HepG2 (cell line): ENCODE data around the gene MAFB. TPM values are rescaled to one million over a fixed set of nuclear protein-coding genes. Genes with fewer than 3 reads are reported as not detected.

Source experiments
- BRCA1 ChIP-seq: sonication (generic); formaldehyde crosslinking; IDR thresholded peaks from 2 replicates; pipeline ENCODE4 v1.4.0; 2020; ENCODE audit warnings: missing genetic modification reagents
- DNMT3B ChIP-seq: conservative IDR thresholded peaks from 2 replicates; pipeline ENCODE4 v1.6.1; 2016; ENCODE audit warnings: missing biosample characterization, control low read depth
- ISL2 ChIP-seq: sonication (generic); formaldehyde crosslinking; IDR thresholded peaks from 2 replicates; pipeline ENCODE4 v1.5.0; 2020; ENCODE audit warnings: missing genetic modification reagents
- NCOA5 ChIP-seq: sonication (generic); formaldehyde crosslinking; IDR thresholded peaks from 2 replicates; pipeline ENCODE4 v1.4.0; 2020; ENCODE audit warnings: missing genetic modification reagents
- NFATC3 ChIP-seq: sonication (generic); formaldehyde crosslinking; IDR thresholded peaks from 2 replicates; pipeline ENCODE4 v1.5.1; 2020; ENCODE audit warnings: mild to moderate bottlenecking, missing genetic modification reagents
- SETDB1 ChIP-seq: sonication (generic); formaldehyde crosslinking; IDR thresholded peaks from 2 replicates; pipeline ENCODE4 v1.5.1; 2020; ENCODE audit warnings: missing genetic modification reagents, mild to moderate bottlenecking, borderline replicate concordance
- TCF7L2 ChIP-seq: IDR thresholded peaks from 2 replicates; pipeline ENCODE4 v1.6.1; 2011; ENCODE audit warnings: mild to moderate bottlenecking, low read depth, low read length, moderate library complexity
- ZFP62 ChIP-seq: sonication (generic); formaldehyde crosslinking; IDR thresholded peaks from 2 replicates; pipeline ENCODE4 v1.4.0; 2020; ENCODE audit warnings: missing genetic modification reagents
- ZNF451 ChIP-seq: sonication (generic); formaldehyde crosslinking; IDR thresholded peaks from 2 replicates; pipeline ENCODE4 v1.5.0; 2020; ENCODE audit warnings: mild to moderate bottlenecking, missing genetic modification reagents
- polyA plus RNA-seq, 8 experiments: library from polyadenylated mRNA; depleted of rRNA in 3 of 8; stranded (reverse) in 7 of 8; unstranded in 1 of 8; fragments of >200 nt; fragmentation: Illumina TruSeq in 4 of 8; extraction: Trizol in 4 of 8; gene quantifications; 2 replicates each; pipeline versions ENCODE4 v1.2.1 to v1.2.3, GENCODE V29; 2011 to 2016; ENCODE audit warnings: low read depth in 4 of 8, missing spikeins in 1 of 8, mixed read lengths in 1 of 8; ENCODE audit not compliant: insufficient read depth in 1 of 8
- total RNA-seq, 5 experiments: library from RNA; depleted of rRNA; stranded (reverse); fragments of >200 nt; fragmentation: Illumina TruSeq; extraction: Trizol; gene quantifications; 2 replicates each; pipeline ENCODE4 v1.2.3, GENCODE V29; 2016; ENCODE audit warnings: low read depth in 1 of 5
- TF ChIP-seq, protein P1 (sequence below): fragments of 450-650 bp; IDR thresholded peaks from 2 replicates; pipeline ENCODE4 v1.6.1; 2017; ENCODE audit warnings: mild to moderate bottlenecking
- TF ChIP-seq, protein P2 (sequence below): sonication (generic); formaldehyde crosslinking; IDR thresholded peaks from 2 replicates; pipeline ENCODE4 v1.9.0; 2022; ENCODE audit warnings: missing genetic modification reagents, mild to moderate bottlenecking, borderline replicate concordance
- TF ChIP-seq, protein P3 (sequence below): IDR thresholded peaks from 2 replicates; pipeline ENCODE4 v1.6.1; 2016; ENCODE audit warnings: low read depth, control low read depth
- TF ChIP-seq, protein P4 (sequence below): IDR thresholded peaks from 2 replicates; pipeline ENCODE4 v1.4.0; 2020; ENCODE audit warnings: mild to moderate bottlenecking, missing genetic modification reagents
- TF ChIP-seq, protein P5 (sequence below): sonication (generic); formaldehyde crosslinking; IDR thresholded peaks from 2 replicates; pipeline ENCODE4 v1.4.0; 2020; ENCODE audit warnings: missing genetic modification reagents

MAFB gene
- total and polyA plus RNA-seq, 2 of the 13 experiments (the other 11 are each of a cell fraction or from before 2014, with no cell fraction given) = 0.08 to 0.11 TPM

DNA sequence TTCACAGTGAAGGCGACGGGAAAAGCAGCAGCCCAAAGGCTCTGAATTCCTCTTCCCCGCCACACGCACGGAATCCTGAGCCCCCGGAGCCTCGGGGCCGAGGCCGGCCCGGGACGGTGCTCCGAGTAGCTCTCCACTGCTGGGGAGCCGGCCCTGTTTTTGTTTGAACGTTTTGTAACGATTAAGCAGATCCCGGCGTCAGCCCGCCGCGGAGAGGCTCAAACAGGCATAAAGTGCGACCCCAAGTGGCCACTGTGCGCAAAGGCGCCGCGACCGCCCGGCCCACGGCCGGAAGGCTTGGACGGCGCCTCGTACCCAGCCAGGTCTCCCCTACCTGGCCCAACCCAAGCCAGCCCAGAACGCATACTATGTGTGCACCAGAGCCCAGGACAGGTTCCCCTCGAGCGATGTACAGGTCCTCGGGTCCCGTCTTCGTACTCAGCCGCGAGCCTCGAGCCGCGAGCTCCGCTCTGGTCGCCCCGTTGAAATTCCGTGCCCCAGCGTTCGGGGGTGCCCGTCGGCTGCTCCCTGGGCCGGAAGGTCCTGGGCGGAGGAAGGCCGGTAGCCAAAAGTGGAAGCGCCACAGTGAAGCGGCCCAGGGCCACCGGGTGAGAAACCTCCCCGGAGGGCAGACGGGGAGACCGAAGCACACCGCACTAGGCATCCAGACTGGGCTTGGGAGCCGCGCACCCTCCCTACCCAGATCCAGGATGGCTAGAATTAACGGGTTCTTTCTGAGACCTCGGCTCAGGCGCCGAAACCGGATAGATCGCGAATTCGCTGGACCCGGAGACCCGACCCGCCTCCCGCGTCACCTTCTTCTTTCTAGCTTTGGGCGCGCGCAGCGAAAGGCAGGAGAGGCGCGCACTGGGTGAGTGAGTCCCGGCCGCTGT, 1.2 kb upstream of the MAFB start (continued):
- TF ChIP-seq, protein P1, sequence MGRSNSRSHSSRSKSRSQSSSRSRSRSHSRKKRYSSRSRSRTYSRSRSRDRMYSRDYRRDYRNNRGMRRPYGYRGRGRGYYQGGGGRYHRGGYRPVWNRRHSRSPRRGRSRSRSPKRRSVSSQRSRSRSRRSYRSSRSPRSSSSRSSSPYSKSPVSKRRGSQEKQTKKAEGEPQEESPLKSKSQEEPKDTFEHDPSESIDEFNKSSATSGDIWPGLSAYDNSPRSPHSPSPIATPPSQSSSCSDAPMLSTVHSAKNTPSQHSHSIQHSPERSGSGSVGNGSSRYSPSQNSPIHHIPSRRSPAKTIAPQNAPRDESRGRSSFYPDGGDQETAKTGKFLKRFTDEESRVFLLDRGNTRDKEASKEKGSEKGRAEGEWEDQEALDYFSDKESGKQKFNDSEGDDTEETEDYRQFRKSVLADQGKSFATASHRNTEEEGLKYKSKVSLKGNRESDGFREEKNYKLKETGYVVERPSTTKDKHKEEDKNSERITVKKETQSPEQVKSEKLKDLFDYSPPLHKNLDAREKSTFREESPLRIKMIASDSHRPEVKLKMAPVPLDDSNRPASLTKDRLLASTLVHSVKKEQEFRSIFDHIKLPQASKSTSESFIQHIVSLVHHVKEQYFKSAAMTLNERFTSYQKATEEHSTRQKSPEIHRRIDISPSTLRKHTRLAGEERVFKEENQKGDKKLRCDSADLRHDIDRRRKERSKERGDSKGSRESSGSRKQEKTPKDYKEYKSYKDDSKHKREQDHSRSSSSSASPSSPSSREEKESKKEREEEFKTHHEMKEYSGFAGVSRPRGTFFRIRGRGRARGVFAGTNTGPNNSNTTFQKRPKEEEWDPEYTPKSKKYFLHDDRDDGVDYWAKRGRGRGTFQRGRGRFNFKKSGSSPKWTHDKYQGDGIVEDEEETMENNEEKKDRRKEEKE = no peak
- TF ChIP-seq, protein P2, sequence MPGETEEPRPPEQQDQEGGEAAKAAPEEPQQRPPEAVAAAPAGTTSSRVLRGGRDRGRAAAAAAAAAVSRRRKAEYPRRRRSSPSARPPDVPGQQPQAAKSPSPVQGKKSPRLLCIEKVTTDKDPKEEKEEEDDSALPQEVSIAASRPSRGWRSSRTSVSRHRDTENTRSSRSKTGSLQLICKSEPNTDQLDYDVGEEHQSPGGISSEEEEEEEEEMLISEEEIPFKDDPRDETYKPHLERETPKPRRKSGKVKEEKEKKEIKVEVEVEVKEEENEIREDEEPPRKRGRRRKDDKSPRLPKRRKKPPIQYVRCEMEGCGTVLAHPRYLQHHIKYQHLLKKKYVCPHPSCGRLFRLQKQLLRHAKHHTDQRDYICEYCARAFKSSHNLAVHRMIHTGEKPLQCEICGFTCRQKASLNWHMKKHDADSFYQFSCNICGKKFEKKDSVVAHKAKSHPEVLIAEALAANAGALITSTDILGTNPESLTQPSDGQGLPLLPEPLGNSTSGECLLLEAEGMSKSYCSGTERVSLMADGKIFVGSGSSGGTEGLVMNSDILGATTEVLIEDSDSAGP (CRISPR knock-in tag) = peak; percentile 80; the same call in 1 of the 2 replicates
- TF ChIP-seq ZNF451 (CRISPR knock-in tag) (0 out of 2 replicates have a peak, but pooled peaks have one; percentile 63), TCF7L2 (no peak), ZFP62 (CRISPR knock-in tag) (no peak), ISL2 (CRISPR knock-in tag) (peak; percentile 59; the same call in 1 of the 2 replicates), BRCA1 (CRISPR knock-in tag) (no peak), NCOA5 (CRISPR knock-in tag) (no peak), SETDB1 (no peak), NFATC3 (CRISPR knock-in tag) (peak; percentile 87; the same call in 1 of the 2 replicates), DNMT3B (CRISPR knock-in tag) (no peak)
- TF ChIP-seq, protein P3, sequence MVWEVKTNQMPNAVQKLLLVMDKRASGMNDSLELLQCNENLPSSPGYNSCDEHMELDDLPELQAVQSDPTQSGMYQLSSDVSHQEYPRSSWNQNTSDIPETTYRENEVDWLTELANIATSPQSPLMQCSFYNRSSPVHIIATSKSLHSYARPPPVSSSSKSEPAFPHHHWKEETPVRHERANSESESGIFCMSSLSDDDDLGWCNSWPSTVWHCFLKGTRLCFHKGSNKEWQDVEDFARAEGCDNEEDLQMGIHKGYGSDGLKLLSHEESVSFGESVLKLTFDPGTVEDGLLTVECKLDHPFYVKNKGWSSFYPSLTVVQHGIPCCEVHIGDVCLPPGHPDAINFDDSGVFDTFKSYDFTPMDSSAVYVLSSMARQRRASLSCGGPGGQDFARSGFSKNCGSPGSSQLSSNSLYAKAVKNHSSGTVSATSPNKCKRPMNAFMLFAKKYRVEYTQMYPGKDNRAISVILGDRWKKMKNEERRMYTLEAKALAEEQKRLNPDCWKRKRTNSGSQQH (CRISPR knock-in tag) = no peak
- TF ChIP-seq, protein P4, sequence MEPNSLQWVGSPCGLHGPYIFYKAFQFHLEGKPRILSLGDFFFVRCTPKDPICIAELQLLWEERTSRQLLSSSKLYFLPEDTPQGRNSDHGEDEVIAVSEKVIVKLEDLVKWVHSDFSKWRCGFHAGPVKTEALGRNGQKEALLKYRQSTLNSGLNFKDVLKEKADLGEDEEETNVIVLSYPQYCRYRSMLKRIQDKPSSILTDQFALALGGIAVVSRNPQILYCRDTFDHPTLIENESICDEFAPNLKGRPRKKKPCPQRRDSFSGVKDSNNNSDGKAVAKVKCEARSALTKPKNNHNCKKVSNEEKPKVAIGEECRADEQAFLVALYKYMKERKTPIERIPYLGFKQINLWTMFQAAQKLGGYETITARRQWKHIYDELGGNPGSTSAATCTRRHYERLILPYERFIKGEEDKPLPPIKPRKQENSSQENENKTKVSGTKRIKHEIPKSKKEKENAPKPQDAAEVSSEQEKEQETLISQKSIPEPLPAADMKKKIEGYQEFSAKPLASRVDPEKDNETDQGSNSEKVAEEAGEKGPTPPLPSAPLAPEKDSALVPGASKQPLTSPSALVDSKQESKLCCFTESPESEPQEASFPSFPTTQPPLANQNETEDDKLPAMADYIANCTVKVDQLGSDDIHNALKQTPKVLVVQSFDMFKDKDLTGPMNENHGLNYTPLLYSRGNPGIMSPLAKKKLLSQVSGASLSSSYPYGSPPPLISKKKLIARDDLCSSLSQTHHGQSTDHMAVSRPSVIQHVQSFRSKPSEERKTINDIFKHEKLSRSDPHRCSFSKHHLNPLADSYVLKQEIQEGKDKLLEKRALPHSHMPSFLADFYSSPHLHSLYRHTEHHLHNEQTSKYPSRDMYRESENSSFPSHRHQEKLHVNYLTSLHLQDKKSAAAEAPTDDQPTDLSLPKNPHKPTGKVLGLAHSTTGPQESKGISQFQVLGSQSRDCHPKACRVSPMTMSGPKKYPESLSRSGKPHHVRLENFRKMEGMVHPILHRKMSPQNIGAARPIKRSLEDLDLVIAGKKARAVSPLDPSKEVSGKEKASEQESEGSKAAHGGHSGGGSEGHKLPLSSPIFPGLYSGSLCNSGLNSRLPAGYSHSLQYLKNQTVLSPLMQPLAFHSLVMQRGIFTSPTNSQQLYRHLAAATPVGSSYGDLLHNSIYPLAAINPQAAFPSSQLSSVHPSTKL = peak; percentile 31; the same call in 1 of the 2 replicates
- TF ChIP-seq, protein P5, sequence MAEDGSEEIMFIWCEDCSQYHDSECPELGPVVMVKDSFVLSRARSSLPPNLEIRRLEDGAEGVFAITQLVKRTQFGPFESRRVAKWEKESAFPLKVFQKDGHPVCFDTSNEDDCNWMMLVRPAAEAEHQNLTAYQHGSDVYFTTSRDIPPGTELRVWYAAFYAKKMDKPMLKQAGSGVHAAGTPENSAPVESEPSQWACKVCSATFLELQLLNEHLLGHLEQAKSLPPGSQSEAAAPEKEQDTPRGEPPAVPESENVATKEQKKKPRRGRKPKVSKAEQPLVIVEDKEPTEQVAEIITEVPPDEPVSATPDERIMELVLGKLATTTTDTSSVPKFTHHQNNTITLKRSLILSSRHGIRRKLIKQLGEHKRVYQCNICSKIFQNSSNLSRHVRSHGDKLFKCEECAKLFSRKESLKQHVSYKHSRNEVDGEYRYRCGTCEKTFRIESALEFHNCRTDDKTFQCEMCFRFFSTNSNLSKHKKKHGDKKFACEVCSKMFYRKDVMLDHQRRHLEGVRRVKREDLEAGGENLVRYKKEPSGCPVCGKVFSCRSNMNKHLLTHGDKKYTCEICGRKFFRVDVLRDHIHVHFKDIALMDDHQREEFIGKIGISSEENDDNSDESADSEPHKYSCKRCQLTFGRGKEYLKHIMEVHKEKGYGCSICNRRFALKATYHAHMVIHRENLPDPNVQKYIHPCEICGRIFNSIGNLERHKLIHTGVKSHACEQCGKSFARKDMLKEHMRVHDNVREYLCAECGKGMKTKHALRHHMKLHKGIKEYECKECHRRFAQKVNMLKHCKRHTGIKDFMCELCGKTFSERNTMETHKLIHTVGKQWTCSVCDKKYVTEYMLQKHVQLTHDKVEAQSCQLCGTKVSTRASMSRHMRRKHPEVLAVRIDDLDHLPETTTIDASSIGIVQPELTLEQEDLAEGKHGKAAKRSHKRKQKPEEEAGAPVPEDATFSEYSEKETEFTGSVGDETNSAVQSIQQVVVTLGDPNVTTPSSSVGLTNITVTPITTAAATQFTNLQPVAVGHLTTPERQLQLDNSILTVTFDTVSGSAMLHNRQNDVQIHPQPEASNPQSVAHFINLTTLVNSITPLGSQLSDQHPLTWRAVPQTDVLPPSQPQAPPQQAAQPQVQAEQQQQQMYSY (CRISPR knock-in tag) = no peak
